Hepatocyte (in vitro differentiated cells): Measurements from ENCODE around the gene LTB4R.

Experiments
- CTCF ChIP-seq: fragments of 200-600 bp; sonication (generic); IDR thresholded peaks from 2 replicates; pipeline ENCODE4 v1.5.1; 2016; ENCODE audit warnings: antibody characterized with exemption, mild to moderate bottlenecking; ENCODE audit not compliant: poor library complexity
- EZH2 ChIP-seq: fragments of 200-600 bp; sonication (generic); IDR thresholded peaks from 2 replicates; pipeline ENCODE4 v1.6.1; 2016; ENCODE audit warnings: antibody characterized with exemption, mild to moderate bottlenecking, borderline replicate concordance
- EZH2phosphoT487 ChIP-seq: fragments of 200-600 bp; sonication (generic); IDR thresholded peaks from one replicate; pipeline ENCODE4 v1.6.1; 2018; ENCODE audit warnings: antibody characterized with exemption, mild to moderate bottlenecking, low read depth, moderate library complexity; ENCODE audit not compliant: unreplicated experiment, severe bottlenecking

DNA sequence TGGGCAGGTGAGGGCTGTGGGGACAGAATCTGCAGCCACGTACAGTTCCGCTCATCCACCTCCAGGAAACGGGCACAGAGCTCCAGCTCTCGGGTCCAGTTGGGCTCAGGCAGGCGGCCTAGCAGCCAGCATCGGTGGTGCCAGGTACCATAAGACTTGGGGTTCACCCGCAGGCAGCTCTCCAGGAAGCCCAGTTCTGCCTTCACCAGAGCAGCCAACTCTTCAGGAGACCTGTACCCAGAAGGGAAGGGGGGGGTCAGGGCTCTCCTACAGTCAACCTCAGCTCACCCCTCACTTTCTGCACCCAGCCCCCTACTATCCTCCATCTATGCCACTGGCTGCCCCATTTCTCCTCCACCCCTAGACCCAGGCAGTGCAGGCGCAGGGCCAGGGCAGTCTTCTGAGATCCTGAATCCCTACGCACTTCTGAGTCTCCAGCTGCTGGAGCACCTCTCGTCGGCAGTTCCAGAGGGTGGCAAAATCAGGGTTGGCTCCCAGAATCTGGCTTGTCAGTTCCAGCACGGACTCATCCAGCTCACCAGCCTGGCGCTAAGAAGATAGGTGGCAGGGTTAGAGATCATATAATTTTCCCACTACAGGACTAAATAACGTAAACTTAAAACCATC is 41.3 kb upstream of the LTB4R start:
- no peak for TF ChIP-seq CTCF
- TF ChIP-seq EZH2phosphoT487: no peak
- no peak for TF ChIP-seq EZH2
